Large intestine (tissue), 3 donors: ENCODE results near the gene CIB2. TPM values are rescaled to one million over a fixed set of nuclear protein-coding genes. Genes with fewer than 3 reads are reported as not detected.
A peak's percentile ranks its signal among the peaks of the same experiment; 100 is the strongest.

ENCODE experiments used
- DNase-seq, 2 donors: peaks; one replicate each; pipeline versions ENCODE4 v3.0.0 to v3.0.0-alpha.2; 2013
- H3K27ac ChIP-seq: one replicate; pipeline ENCODE4 v1.5.1; 2013; ENCODE audit warnings: low read length
- H3K27me3 ChIP-seq: 2 replicates; pipeline ENCODE4 v1.6.1; 2013; ENCODE audit warnings: low read length; ENCODE audit not compliant: control insufficient read depth, insufficient read depth
- H3K36me3 ChIP-seq: 2 replicates; pipeline ENCODE4 v1.6.1; 2013; ENCODE audit warnings: low read length; ENCODE audit not compliant: control insufficient read depth, insufficient read depth
- H3K4me1 ChIP-seq: one replicate; pipeline ENCODE4 v1.6.1; 2013; ENCODE audit warnings: low read length; ENCODE audit not compliant: control insufficient read depth, insufficient read depth
- H3K4me3 ChIP-seq: one replicate; pipeline ENCODE4 v1.5.1; 2013; ENCODE audit warnings: low read length
- H3K9me3 ChIP-seq: one replicate; pipeline ENCODE4 v1.6.1; 2013; ENCODE audit warnings: mild to moderate bottlenecking, low read depth, low read length, moderate library complexity; ENCODE audit not compliant: control insufficient read depth
- WGBS: methylation state at CpG from one replicate; pipeline ENCODE4 v1.1.5; 2013; ENCODE audit warnings: low lambda C conversion rate; ENCODE audit not compliant: insufficient coverage; 5-methylcytosine and 5-hydroxymethylcytosine counted together
- polyA plus RNA-seq: library from polyadenylated mRNA; unstranded; fragments of 120-200 nt; gene quantifications from one replicate; pipeline ENCODE4 v1.2.1, GENCODE V29; 2013

CIB2 gene
- polyA plus RNA-seq, 1 donor = 151 TPM

DNA sequence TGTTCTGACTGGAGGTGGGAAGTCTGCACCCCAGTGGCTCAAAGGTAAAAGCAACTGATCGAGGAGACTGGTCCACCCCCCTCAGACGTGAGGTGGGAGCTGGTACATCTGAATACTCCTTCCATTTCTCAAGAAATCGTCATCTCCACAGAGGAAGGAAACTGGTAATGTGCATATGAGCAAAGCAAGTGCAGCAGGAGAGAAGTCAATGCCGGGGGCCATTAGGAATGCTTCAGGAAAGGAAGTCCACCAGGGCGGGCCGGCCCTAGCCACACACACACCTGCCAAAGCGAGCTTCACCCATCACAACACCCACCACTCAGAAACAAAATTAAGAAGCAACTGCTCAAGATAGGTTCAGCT, 62.2 kb downstream of the CIB2 start:
- peaks cover 2% of the 10 kb centered on the region for H3K36me3 ChIP-seq
- peak overlapping the region; percentile 49 for H3K27ac ChIP-seq
- H3K27me3 ChIP-seq = no peaks in the 10 kb centered on the region
- H3K4me3 ChIP-seq = no peak overlapping the region
- no CpG with 5 or more reads among the region's 7 CpGs for WGBS
- H3K9me3 ChIP-seq = no peaks in the 10 kb centered on the region
- peaks cover 83% of the 10 kb centered on the region for H3K4me1 ChIP-seq
- DNase-seq = no peak

DNA sequence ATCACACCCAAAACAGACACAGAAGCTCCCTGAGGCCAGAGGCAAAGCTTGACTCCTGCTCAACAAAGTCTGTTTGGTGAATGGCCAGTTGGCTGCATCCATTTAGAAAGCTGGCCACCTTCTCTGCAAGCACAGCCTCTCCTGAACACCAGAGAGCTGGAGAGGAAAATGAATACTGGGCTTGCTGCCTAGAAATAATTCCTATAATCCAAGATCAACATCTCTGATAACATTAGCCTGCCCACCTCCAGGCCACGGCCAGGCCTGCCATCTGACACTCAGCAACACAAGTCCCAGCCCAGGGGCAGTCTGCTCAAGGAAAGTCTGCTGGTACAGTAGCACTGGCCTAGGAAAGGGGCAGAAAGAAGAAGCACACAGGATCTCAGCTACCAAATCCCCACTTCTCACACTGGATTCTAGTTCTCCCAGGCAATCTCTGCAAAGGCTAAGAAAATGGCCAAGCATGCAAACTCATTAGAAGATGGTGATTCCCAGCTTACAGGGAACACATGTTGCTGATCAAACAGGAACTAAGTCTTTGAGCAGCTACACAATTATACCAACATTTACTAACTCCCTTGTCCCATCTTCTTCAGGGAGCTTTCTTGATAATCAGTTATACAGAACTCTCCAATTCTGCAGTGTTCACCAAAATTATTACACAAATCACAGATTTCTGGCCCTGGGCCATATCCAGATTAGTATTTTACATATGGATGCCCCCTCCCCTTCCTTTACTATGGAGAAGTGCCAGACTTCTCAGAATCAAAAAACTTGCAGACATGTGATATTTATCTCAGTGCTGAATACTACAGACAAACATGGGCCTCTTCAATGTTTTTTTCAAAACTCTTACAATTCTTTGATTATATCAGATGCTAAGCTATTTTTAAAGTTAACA, 63.7 kb downstream of the CIB2 start:
- WGBS = no CpG with 5 or more reads among the region's 1 CpG
- Histone ChIP-seq H3K4me3 (no peak overlapping the region), H3K27ac (peak overlapping the region; percentile 36), H3K27me3 (no peaks in the 10 kb centered on the region), H3K4me1 (peaks cover 79% of the 10 kb centered on the region), H3K36me3 (peaks cover 2% of the 10 kb centered on the region), H3K9me3 (no peaks in the 10 kb centered on the region)
- DNase-seq = no peak

- H3K9me3 ChIP-seq = no peaks in the 10 kb centered on the region
- peaks cover 74% of the 10 kb centered on the region for H3K4me1 ChIP-seq
- H3K27ac ChIP-seq = peak overlapping the region; percentile 73
- 20% methylated on average over 1 of the region's 7 CpGs for WGBS
- DNase-seq = no peak
- H3K4me3 ChIP-seq = no peak overlapping the region
- no peaks in the 10 kb centered on the region for H3K36me3 ChIP-seq
- H3K27me3 ChIP-seq = no peaks in the 10 kb centered on the region
Observed at GRCh38 chr15:78065973-78066946, 65.0 kb downstream of the CIB2 start.

GRCh38 chr15:78065284-78065872, 65.9 kb downstream of the CIB2 start:
- no CpG with 5 or more reads among the region's 5 CpGs for WGBS
- Histone ChIP-seq H3K9me3 (no peaks in the 10 kb centered on the region), H3K36me3 (no peaks in the 10 kb centered on the region), H3K27me3 (no peaks in the 10 kb centered on the region), H3K4me1 (peaks cover 73% of the 10 kb centered on the region), H3K27ac (peak overlapping the region; percentile 73), H3K4me3 (no peak overlapping the region)
- peak; percentile 81 to 85 for DNase-seq

DNA sequence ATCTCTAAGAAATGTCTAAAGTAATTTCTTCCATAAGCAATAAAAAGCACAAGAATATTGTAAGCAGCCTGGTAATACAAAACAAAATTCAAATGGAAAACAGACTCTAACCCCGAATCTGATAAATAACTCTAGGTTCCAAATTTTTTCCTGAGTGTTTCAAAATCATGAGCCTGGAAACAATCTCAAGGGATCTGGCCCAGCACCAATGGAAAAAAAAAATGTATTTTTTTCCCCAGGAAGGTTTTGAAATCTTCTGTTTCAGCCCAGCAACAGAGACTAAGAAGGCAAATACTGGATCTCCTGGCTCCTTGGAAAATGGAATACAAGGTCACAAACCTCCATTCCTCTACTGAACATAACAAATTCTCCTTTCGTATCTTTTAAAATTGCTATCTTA, 66.7 kb downstream of the CIB2 start:
- H3K4me1 ChIP-seq = peaks cover 66% of the 10 kb centered on the region
- no peak overlapping the region for H3K4me3 ChIP-seq
- no peaks in the 10 kb centered on the region for H3K27me3 ChIP-seq
- 100% methylated on average over 1 of the region's 2 CpGs for WGBS
- DNase-seq = no peak
- H3K27ac ChIP-seq = peak overlapping the region; percentile 73
- no peaks in the 10 kb centered on the region for H3K36me3 ChIP-seq
- H3K9me3 ChIP-seq = no peaks in the 10 kb centered on the region

DNA sequence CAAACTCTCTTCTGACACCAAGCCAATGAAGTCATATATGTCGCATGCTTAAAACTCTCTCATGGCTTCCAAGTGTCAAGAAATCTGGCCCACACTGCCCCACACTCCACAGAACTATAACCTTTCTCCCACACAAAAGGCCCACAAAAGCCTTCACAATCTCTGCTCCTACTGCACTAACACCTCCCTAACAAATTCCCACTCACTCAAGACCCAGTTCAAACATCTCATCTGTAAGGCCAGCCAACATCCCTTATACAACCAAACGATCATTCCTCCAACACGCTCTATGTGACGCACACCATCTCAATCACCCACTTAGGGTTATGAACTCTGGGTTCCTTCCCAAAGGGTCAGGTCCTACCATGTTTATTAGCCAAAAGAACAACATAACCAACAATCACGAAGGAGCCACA, 67.3 kb downstream of the CIB2 start:
- Histone ChIP-seq H3K4me1 (peaks cover 65% of the 10 kb centered on the region), H3K36me3 (no peaks in the 10 kb centered on the region), H3K9me3 (no peaks in the 10 kb centered on the region), H3K4me3 (no peak overlapping the region), H3K27ac (peak overlapping the region; percentile 7), H3K27me3 (no peaks in the 10 kb centered on the region)
- no CpG with 5 or more reads among the region's 5 CpGs for WGBS
- DNase-seq = no peak

DNA sequence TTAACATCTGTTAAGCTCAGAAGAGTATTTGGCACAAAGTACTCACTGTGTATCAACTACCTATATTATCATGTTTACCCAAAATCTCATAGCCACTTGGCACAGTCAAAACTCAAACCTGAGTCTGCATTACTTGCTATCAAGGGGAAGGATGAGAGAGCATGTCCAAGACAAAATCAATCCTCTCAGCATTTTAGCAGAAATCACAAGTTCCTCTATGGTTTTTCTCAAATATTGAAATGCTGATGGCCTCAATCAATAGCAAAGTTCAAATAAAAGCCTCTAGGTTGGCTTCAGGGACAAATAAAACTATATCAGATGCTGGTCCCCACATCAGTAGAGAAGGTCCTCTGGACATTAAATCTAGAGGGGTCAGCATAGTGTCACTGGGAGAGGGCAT, 68.0 kb downstream of the CIB2 start:
- DNase-seq = no peak
- H3K4me1 ChIP-seq = peaks cover 63% of the 10 kb centered on the region
- no peaks in the 10 kb centered on the region for H3K27me3 ChIP-seq
- no peak overlapping the region for H3K27ac ChIP-seq
- H3K4me3 ChIP-seq = no peak overlapping the region
- no peaks in the 10 kb centered on the region for H3K9me3 ChIP-seq
- H3K36me3 ChIP-seq = no peaks in the 10 kb centered on the region

DNA sequence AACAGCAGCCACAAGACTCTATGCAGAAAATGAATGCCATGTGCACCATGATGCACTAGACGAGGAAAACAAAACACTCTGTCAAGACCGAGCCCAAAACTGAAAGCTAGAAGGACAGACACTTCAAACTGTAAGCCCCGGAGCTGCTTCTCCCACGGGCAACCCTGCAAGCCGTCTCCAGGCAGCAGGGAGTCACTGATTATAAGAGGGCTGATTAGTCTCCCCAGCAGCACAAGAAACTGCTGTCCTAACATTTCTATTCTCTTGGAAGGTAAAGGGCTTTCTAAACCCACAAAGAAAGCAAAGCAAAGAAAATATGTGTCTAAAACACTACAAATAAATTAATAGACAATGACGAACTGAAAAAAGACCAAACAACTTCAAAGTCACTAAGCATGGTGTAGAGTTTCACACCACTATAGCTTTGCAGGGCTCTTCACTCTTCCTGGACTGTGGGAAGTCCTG, 69.2 kb downstream of the CIB2 start:
- WGBS = 40% methylated on average over 1 of the region's 6 CpGs
- H3K9me3 ChIP-seq = no peaks in the 10 kb centered on the region
- peaks cover 63% of the 10 kb centered on the region for H3K4me1 ChIP-seq
- no peak overlapping the region for H3K4me3 ChIP-seq
- no peaks in the 10 kb centered on the region for H3K36me3 ChIP-seq
- peak overlapping the region; percentile 42 for H3K27ac ChIP-seq
- no peaks in the 10 kb centered on the region for H3K27me3 ChIP-seq
- peak in 1 of 2 donors; percentile 51 for DNase-seq

DNA sequence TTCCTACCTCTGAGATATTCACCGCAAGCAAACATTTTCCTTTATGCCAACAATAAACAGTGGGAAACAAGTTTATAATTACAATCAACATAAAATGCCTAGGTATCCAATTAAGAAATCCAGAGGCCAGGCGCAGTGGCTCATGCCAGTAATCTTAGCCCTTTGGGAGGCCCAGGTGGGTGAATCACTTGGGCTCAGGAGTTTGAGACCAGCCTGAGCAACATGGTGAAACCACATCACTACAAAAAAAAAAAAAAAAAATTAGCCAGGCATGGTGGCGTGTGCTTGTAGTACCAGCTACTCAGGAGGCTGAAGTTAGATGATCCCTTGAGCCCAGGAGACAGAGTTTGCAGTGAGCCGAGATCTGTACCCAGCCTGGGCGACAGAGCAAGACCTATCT, 71.0 kb downstream of the CIB2 start:
- no CpG with 5 or more reads among the region's 5 CpGs for WGBS
- Histone ChIP-seq H3K36me3 (no peaks in the 10 kb centered on the region), H3K27ac (no peak overlapping the region), H3K4me3 (no peak overlapping the region), H3K27me3 (no peaks in the 10 kb centered on the region), H3K9me3 (no peaks in the 10 kb centered on the region), H3K4me1 (peaks cover 64% of the 10 kb centered on the region)
- DNase-seq = no peak
